Heart left ventricle (tissue), 16 donors: ENCODE measurements around the gene ABHD17C. TPM values are rescaled to one million over a fixed set of nuclear protein-coding genes. Genes with fewer than 3 reads are reported as not detected.

ENCODE experiments used
- ATAC-seq, 4 donors: fragments of 200-7000 bp; cut with Tn5 transposase; one replicate each; pipeline ENCODE4 v1.9.1; 2020 to 2022; ENCODE audit warnings: moderate library complexity in 4 of 4, mild to moderate bottlenecking in 3 of 4, moderate number of reproducible peaks in 1 of 4
- DNase-seq, 5 donors: peaks; one replicate each; pipeline ENCODE4 v3.0.0-alpha.2; 2020
- H3K27ac ChIP-seq, 12 donors: fragments of 200-600 bp; sonication (generic) in 4 of 12; one replicate each; pipeline versions ENCODE4 v1.5.0 to v1.8.0; 2016 to 2022; ENCODE audit warnings: mild to moderate bottlenecking in 2 of 12
- H3K27me3 ChIP-seq, 9 donors: fragments of 200-600 bp; sonication (generic) in 2 of 9; one replicate each; pipeline versions ENCODE4 v1.5.1 to v1.8.0; 2016 to 2022; ENCODE audit warnings: mild to moderate bottlenecking in 3 of 9
- H3K36me3 ChIP-seq, 9 donors: fragments of 200-600 bp; sonication (generic) in 2 of 9; one replicate each; pipeline versions ENCODE4 v1.5.0 to v1.8.0; 2018 to 2022; ENCODE audit warnings: mild to moderate bottlenecking in 2 of 9
- H3K4me1 ChIP-seq, 12 donors: fragments of 200-600 bp; sonication (generic) in 4 of 12; one replicate each; pipeline versions ENCODE4 v1.5.0 to v1.8.0; 2016 to 2022; ENCODE audit warnings: mild to moderate bottlenecking in 3 of 12
- H3K4me3 ChIP-seq, 12 donors: fragments of 200-600 bp; sonication (generic) in 4 of 12; one replicate each; pipeline versions ENCODE4 v1.5.0 to v1.8.0; 2017 to 2022; ENCODE audit warnings: mild to moderate bottlenecking in 9 of 12, moderate library complexity in 4 of 12
- H3K9me3 ChIP-seq, 12 donors: fragments of 200-600 bp; sonication (generic) in 4 of 12; one replicate each; pipeline versions ENCODE4 v1.5.0 to v1.8.0; 2016 to 2022; ENCODE audit warnings: mild to moderate bottlenecking in 1 of 12
- POLR2A ChIP-seq, 2 donors: fragments of 450-650 bp; IDR thresholded peaks; one replicate each; pipeline ENCODE4 v1.6.1; 2017; ENCODE audit warnings: antibody characterized with exemption in 2 of 2, mild to moderate bottlenecking in 2 of 2, moderate library complexity in 2 of 2
- WGBS, 4 donors: extraction: QIAGEN DNeasy Blood & Tissue Kit in 2 of 4; methylation state at CpG; one replicate each; pipeline versions ENCODE4 v1.1.5 to v1.1.7; 2013 to 2018; 5-methylcytosine and 5-hydroxymethylcytosine counted together
- intact Hi-C, 10 donors: fragments of 100-400 bp; cut with DNase I; formaldehyde crosslinking; loops; one replicate each; pipeline versions ENCODE4 v1.11.1 to v1.14.2; 2022
- polyA plus RNA-seq, 2 donors: library from polyadenylated mRNA; stranded (reverse); fragments of 200-250 nt; gene quantifications; one replicate each; pipeline ENCODE4 v1.2.3, GENCODE V29; 2013
- total RNA-seq, 9 donors: library from RNA; depleted of rRNA in 2 of 9; stranded (reverse); fragments of >200 nt in 2 of 9; fragmentation: NEBNext Ultra II Directional in 3 of 9; extraction: Animal tissue kit (Norgen Biotek cat#: 25700) in 3 of 9; gene quantifications; one replicate each; pipeline versions ENCODE4 v1.1.0 to v1.2.4, GENCODE V29; 2016 to 2023
- TF ChIP-seq, protein P1 (sequence below), 12 donors: fragments of 200-600 bp; sonication (generic) in 4 of 12; IDR thresholded peaks; one replicate each; pipeline versions ENCODE4 v1.5.0 to v1.8.0; 2018 to 2022; ENCODE audit warnings: antibody characterized with exemption in 12 of 12, mild to moderate bottlenecking in 5 of 12
- donor health status: ischemic (EF 13 %, LVEDD 7.1; RV severe dilation, severe dysfunction).
- donor health status: healthy with polysubstance abuse.
- donor health status: DM: no; HTN: yes; CAD: no.
- donor health status: DM: no; HTN: no; CAD: no.
- donor health status: ischemic (EF 25% LVEDD 6.9; RV normal size, moderate dysfunction).
- donor health status: ischemic (EF 25% LVEDD 5.7; RV mildly dilated, moderate dysfunction).
- donor health status: healthy.
- donor health status: DM: yes; HTN: yes; CAD: no.
- donor health status: ischemic (EF 35%, LVEDD 5.7; RV mildly dilated, moderate dysfunction).
- donor health status: nonischemic (EF 11% LVEDD 7.7; RV severe dilation, severe dysfunction).
- donor health status: DM: yes; HTN: yes; CAD: no.
- donor health status: PGD.
- donor health status: ischemic (EF 29% LVEDD 5.4; RV normal size, mild dysfunction).
- donor health status: nonischemic (EF 23%, LVEDD 6.1; RV moderate dilation, normal function).

The ABHD17C gene
- total and polyA plus RNA-seq, 11 donors: 2.8 to 10.2 (median 5.6) TPM

- intact Hi-C loops: no loop called here
- TF ChIP-seq, protein P1, sequence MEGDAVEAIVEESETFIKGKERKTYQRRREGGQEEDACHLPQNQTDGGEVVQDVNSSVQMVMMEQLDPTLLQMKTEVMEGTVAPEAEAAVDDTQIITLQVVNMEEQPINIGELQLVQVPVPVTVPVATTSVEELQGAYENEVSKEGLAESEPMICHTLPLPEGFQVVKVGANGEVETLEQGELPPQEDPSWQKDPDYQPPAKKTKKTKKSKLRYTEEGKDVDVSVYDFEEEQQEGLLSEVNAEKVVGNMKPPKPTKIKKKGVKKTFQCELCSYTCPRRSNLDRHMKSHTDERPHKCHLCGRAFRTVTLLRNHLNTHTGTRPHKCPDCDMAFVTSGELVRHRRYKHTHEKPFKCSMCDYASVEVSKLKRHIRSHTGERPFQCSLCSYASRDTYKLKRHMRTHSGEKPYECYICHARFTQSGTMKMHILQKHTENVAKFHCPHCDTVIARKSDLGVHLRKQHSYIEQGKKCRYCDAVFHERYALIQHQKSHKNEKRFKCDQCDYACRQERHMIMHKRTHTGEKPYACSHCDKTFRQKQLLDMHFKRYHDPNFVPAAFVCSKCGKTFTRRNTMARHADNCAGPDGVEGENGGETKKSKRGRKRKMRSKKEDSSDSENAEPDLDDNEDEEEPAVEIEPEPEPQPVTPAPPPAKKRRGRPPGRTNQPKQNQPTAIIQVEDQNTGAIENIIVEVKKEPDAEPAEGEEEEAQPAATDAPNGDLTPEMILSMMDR (IDR thresholded peaks at IDR 0.05): no peak
- no peak for TF ChIP-seq POLR2A (IDR thresholded peaks at IDR 0.05)
- Histone ChIP-seq H3K27me3 (no peaks in the 10 kb centered on the region), H3K27ac (no peak overlapping the region), H3K36me3 (peaks cover 0 to 25% (median 3%) of the 10 kb centered on the region in 9 donors), H3K4me1 (no peaks in the 10 kb centered on the region), H3K9me3 (peaks cover 0 to 6% (median 0%) of the 10 kb centered on the region in 12 donors), H3K4me3 (no peak overlapping the region)
- no peak for DNase-seq
- ATAC-seq: no peak
- WGBS, 4 donors: 95 to 99% (median 97%) methylated on average over 4 of the region's 4 CpGs
Observed at GRCh38 chr15:80750575-80750974, 55.5 kb downstream of the ABHD17C start.

GRCh38 chr15:80752204-80752603, 57.1 kb downstream of the ABHD17C start:
- intact Hi-C loops: no loop called here
- no peak for ATAC-seq
- Histone ChIP-seq H3K27me3 (no peaks in the 10 kb centered on the region), H3K4me3 (no peak overlapping the region), H3K27ac (no peak overlapping the region), H3K36me3 (peaks cover 0 to 25% (median 3%) of the 10 kb centered on the region in 9 donors), H3K9me3 (no peaks in the 10 kb centered on the region), H3K4me1 (no peaks in the 10 kb centered on the region)
- TF ChIP-seq, protein P1 (IDR thresholded peaks at IDR 0.05): no peak
- no peak for TF ChIP-seq POLR2A (IDR thresholded peaks at IDR 0.05)
- DNase-seq: no peak
- 77 to 79% (median 78%) methylated on average over 4 of the region's 4 CpGs for WGBS, 4 donors

- Histone ChIP-seq H3K27ac (no peak overlapping the region), H3K4me1 (no peaks in the 10 kb centered on the region), H3K4me3 (no peak overlapping the region), H3K36me3 (peaks cover 0 to 25% (median 3%) of the 10 kb centered on the region in 9 donors), H3K27me3 (no peaks in the 10 kb centered on the region), H3K9me3 (no peaks in the 10 kb centered on the region)
- ATAC-seq (no peak), DNase-seq (no peak)
- intact Hi-C loops: no loop called here
- WGBS, 4 donors: 42 to 66% (median 53%) methylated on average over 2 of the region's 2 CpGs
- TF ChIP-seq POLR2A (IDR thresholded peaks at IDR 0.05): no peak
Observed at GRCh38 chr15:80753161-80753560, 58.1 kb downstream of the ABHD17C start.

DNA sequence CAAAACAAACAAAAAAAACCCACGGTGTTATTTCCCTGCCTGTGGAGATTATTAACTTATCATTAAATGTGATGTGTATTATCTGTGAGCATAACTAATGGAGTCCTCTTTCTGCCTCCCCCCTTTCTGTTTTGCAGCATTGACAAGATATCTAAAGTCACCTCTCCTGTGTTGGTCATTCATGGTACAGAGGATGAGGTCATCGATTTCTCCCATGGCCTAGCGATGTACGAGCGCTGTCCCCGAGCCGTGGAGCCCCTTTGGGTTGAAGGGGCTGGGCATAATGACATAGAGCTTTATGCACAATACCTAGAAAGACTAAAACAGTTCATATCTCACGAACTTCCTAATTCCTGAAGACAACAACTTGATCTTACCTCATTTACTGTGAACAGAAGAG, 58.9 kb downstream of the ABHD17C start:
- intact Hi-C loops: no loop called here
- Histone ChIP-seq H3K4me1 (no peaks in the 10 kb centered on the region), H3K27me3 (no peaks in the 10 kb centered on the region), H3K36me3 (peaks cover 0 to 25% (median 3%) of the 10 kb centered on the region in 9 donors), H3K9me3 (no peaks in the 10 kb centered on the region), H3K4me3 (no peak overlapping the region), H3K27ac (no peak overlapping the region)
- 89 to 95% (median 94%) methylated on average over 8 of the region's 8 CpGs for WGBS, 4 donors
- no peak for DNase-seq
- ATAC-seq: no peak
- TF ChIP-seq, protein P1 (IDR thresholded peaks at IDR 0.05): no peak
- TF ChIP-seq POLR2A (IDR thresholded peaks at IDR 0.05): no peak

GRCh38 chr15:80755885-80756284, 60.8 kb downstream of the ABHD17C start:
- H3K4me1 ChIP-seq: no peaks in the 10 kb centered on the region
- no peak for ATAC-seq
- no peak overlapping the region for H3K4me3 ChIP-seq
- WGBS, 4 donors: 86 to 89% (median 88%) methylated on average over 3 of the region's 3 CpGs
- TF ChIP-seq POLR2A (IDR thresholded peaks at IDR 0.05): no peak
- TF ChIP-seq, protein P1 (IDR thresholded peaks at IDR 0.05): no peak
- no peak overlapping the region for H3K27ac ChIP-seq
- peaks cover 0 to 11% (median 3%) of the 10 kb centered on the region in 9 donors for H3K36me3 ChIP-seq
- intact Hi-C loops: no loop called here
- DNase-seq: no peak
- H3K9me3 ChIP-seq: no peaks in the 10 kb centered on the region
- H3K27me3 ChIP-seq: no peaks in the 10 kb centered on the region
